SK-N-MC (cell line): ENCODE results near the gene CSGALNACT2.

Experiments used
- DNase-seq: peaks from one replicate; pipeline ENCODE4 v3.0.0-alpha.2; 2011; ENCODE audit warnings: low read depth, low spot score
- H3K27ac ChIP-seq: fragments of 200-600 bp; sonication (generic); 2 replicates; pipeline ENCODE4 v1.5.1; 2016; ENCODE audit warnings: mixed run types
- H3K36me3 ChIP-seq: fragments of 200-600 bp; sonication (generic); 2 replicates; pipeline ENCODE4 v1.6.1; 2017; ENCODE audit warnings: antibody characterized with exemption, low read length, mixed read lengths; ENCODE audit not compliant: insufficient read depth
- H3K4me3 ChIP-seq: fragments of 200-600 bp; sonication (generic); 2 replicates; pipeline ENCODE4 v1.5.1; 2016
- H3K9ac ChIP-seq: fragments of 200-600 bp; sonication (generic); 2 replicates; pipeline ENCODE4 v1.8.0; 2017; ENCODE audit warnings: mixed run types, mixed read lengths; ENCODE audit not compliant: insufficient read length
- H3K9me3 ChIP-seq: fragments of 200-600 bp; sonication (generic); 2 replicates; pipeline ENCODE4 v1.6.1; 2017; ENCODE audit warnings: low read depth, mild to moderate bottlenecking, antibody characterized with exemption, low read length, moderate library complexity, mixed read lengths
- EZH2 ChIP-seq: fragments of 200-600 bp; sonication (generic); IDR thresholded peaks from one replicate; pipeline ENCODE4 v1.6.1; 2017; ENCODE audit warnings: antibody characterized with exemption
- FOXP2 ChIP-seq: optimal IDR thresholded peaks from 2 replicates; pipeline ENCODE3; 2011; ENCODE audit warnings: mild to moderate bottlenecking, moderate library complexity; ENCODE audit not compliant: insufficient read depth; ENCODE audit errors: extremely low read length, control extremely low read depth
- POLR2AphosphoS5 ChIP-seq: IDR thresholded peaks from 2 replicates; pipeline ENCODE4 v1.6.1; 2012; ENCODE audit warnings: mild to moderate bottlenecking, low read depth, low read length, borderline replicate concordance

The CSGALNACT2 gene

GRCh38 chr10:43131906-43132305 is 6.3 kb upstream of the CSGALNACT2 start:
- no peak for TF ChIP-seq POLR2AphosphoS5
- TF ChIP-seq EZH2 = no peak
- no peak for TF ChIP-seq FOXP2
- Histone ChIP-seq H3K36me3 (no peaks in the 10 kb centered on the region), H3K4me3 (no peak overlapping the region), H3K27ac (no peak overlapping the region), H3K9me3 (no peaks in the 10 kb centered on the region), H3K9ac (no peak overlapping the region)
- DNase-seq = no peak

- H3K36me3 ChIP-seq = no peaks in the 10 kb centered on the region
- no peaks in the 10 kb centered on the region for H3K9me3 ChIP-seq
- no peak overlapping the region for H3K27ac ChIP-seq
- TF ChIP-seq EZH2 (no peak), POLR2AphosphoS5 (no peak), FOXP2 (no peak)
- no peak overlapping the region for H3K9ac ChIP-seq
- H3K4me3 ChIP-seq = no peak overlapping the region
- DNase-seq = no peak
These were observed 5.1 kb upstream of the CSGALNACT2 start for GRCh38 chr10:43132867-43133787.

- DNase-seq = no peak
- H3K9ac ChIP-seq = no peak overlapping the region
- no peak overlapping the region for H3K27ac ChIP-seq
- no peaks in the 10 kb centered on the region for H3K36me3 ChIP-seq
- no peak overlapping the region for H3K4me3 ChIP-seq
- TF ChIP-seq EZH2 (no peak), POLR2AphosphoS5 (no peak), FOXP2 (no peak)
- H3K9me3 ChIP-seq = no peaks in the 10 kb centered on the region
These were observed 3.9 kb upstream of the CSGALNACT2 start for GRCh38 chr10:43134126-43134905.

- TF ChIP-seq EZH2 (no peak), FOXP2 (no peak), POLR2AphosphoS5 (no peak)
- DNase-seq = no peak
- H3K4me3 ChIP-seq = no peak overlapping the region
- no peak overlapping the region for H3K9ac ChIP-seq
- no peaks in the 10 kb centered on the region for H3K9me3 ChIP-seq
- no peak overlapping the region for H3K27ac ChIP-seq
- H3K36me3 ChIP-seq = no peaks in the 10 kb centered on the region
These were observed 3.2 kb upstream of the CSGALNACT2 start for GRCh38 chr10:43135064-43135463.

- DNase-seq = no peak
- Histone ChIP-seq H3K27ac (no peak overlapping the region), H3K36me3 (no peaks in the 10 kb centered on the region), H3K4me3 (no peak overlapping the region), H3K9ac (no peak overlapping the region), H3K9me3 (no peaks in the 10 kb centered on the region)
- TF ChIP-seq EZH2 (no peak), FOXP2 (no peak), POLR2AphosphoS5 (no peak)
These were observed 2.6 kb upstream of the CSGALNACT2 start for GRCh38 chr10:43135656-43136055.

GRCh38 chr10:43136432-43136831 is 1.8 kb upstream of the CSGALNACT2 start:
- no peaks in the 10 kb centered on the region for H3K36me3 ChIP-seq
- H3K4me3 ChIP-seq = no peak overlapping the region
- no peak for DNase-seq
- TF ChIP-seq POLR2AphosphoS5 = no peak
- no peak for TF ChIP-seq FOXP2
- no peak overlapping the region for H3K9ac ChIP-seq
- H3K27ac ChIP-seq = no peak overlapping the region
- H3K9me3 ChIP-seq = no peaks in the 10 kb centered on the region

GRCh38 chr10:43136995-43137716 is 1.1 kb upstream of the CSGALNACT2 start:
- no peak for DNase-seq
- no peaks in the 10 kb centered on the region for H3K36me3 ChIP-seq
- H3K27ac ChIP-seq = peak overlapping the region; percentile 73
- peak overlapping the region; percentile 67 for H3K9ac ChIP-seq
- TF ChIP-seq POLR2AphosphoS5 (no peak), EZH2 (no peak), FOXP2 (no peak)
- H3K9me3 ChIP-seq = no peaks in the 10 kb centered on the region
- peak overlapping the region; percentile 84 for H3K4me3 ChIP-seq

GRCh38 chr10:43137717-43138020 is 576 bp upstream of the CSGALNACT2 start:
- no peak for TF ChIP-seq POLR2AphosphoS5
- no peak for TF ChIP-seq EZH2
- no peak for TF ChIP-seq FOXP2
- H3K9me3 ChIP-seq = no peaks in the 10 kb centered on the region
- DNase-seq = no peak
- H3K4me3 ChIP-seq = peak overlapping the region; percentile 84
- H3K9ac ChIP-seq = peak overlapping the region; percentile 67
- peak overlapping the region; percentile 73 for H3K27ac ChIP-seq
- H3K36me3 ChIP-seq = no peaks in the 10 kb centered on the region
